Activated CD4-positive, alpha-beta T cell treated with anti-CD3 and anti-CD28 coated beads, Interleukin-2, amount 10 ng/mL, durations not matched to agents 24 days and 14 days (primary cell): ENCODE results near the gene HAS3. TPM values are rescaled to one million over a fixed set of nuclear protein-coding genes. Genes with fewer than 3 reads are reported as not detected.
A peak's percentile ranks its signal among the peaks of the same experiment; 100 is the strongest.

Source experiments
- DNase-seq: peaks from one replicate; pipeline ENCODE4 v3.0.0; 2022
- H3K27ac Mint-ChIP-seq: one replicate; pipeline ENCODE4 v1.8.0; 2022; ENCODE audit warnings: mild to moderate bottlenecking, mixed read lengths
- H3K27me3 Mint-ChIP-seq: one replicate; pipeline ENCODE4 v1.8.0; 2022; ENCODE audit warnings: mixed read lengths
- H3K36me3 Mint-ChIP-seq: one replicate; pipeline ENCODE4 v1.8.0; 2022; ENCODE audit warnings: low read depth, mild to moderate bottlenecking, mixed read lengths
- H3K4me1 Mint-ChIP-seq: one replicate; pipeline ENCODE4 v1.8.0; 2021; ENCODE audit warnings: mixed read lengths
- H3K4me3 Mint-ChIP-seq: one replicate; pipeline ENCODE4 v1.8.0; 2022; ENCODE audit warnings: mild to moderate bottlenecking, moderate library complexity, mixed read lengths
- H3K9me3 Mint-ChIP-seq: one replicate; pipeline ENCODE4 v1.8.0; 2021; ENCODE audit warnings: mixed read lengths
- intact Hi-C: fragments of 100-400 bp; cut with micrococcal nuclease; formaldehyde crosslinking; loops from one replicate; pipeline ENCODE4 v1.15.1; 2023
- total RNA-seq: library from RNA; stranded (reverse); gene quantifications from 2 replicates; pipeline ENCODE4 v1.2.3, GENCODE V29; 2022

Gene HAS3
- total RNA-seq, 1 donor from 2014 or later: 0.56 TPM

- no peaks in the 10 kb centered on the region for H3K27me3 Mint-ChIP-seq
- peaks cover 20% of the 10 kb centered on the region for H3K4me1 Mint-ChIP-seq
- no peak for DNase-seq
- intact Hi-C loops: no loop called here
- H3K9me3 Mint-ChIP-seq: no peaks in the 10 kb centered on the region
- no peak overlapping the region for H3K4me3 Mint-ChIP-seq
- H3K36me3 Mint-ChIP-seq: peaks cover 74% of the 10 kb centered on the region
- H3K27ac Mint-ChIP-seq: no peak overlapping the region
These were observed 54.7 kb downstream of the HAS3 start for GRCh38 chr16:69160192-69160591.

- peak overlapping the region; percentile 91 for H3K27ac Mint-ChIP-seq
- H3K27me3 Mint-ChIP-seq: no peaks in the 10 kb centered on the region
- peaks cover 77% of the 10 kb centered on the region for H3K36me3 Mint-ChIP-seq
- peaks cover 42% of the 10 kb centered on the region for H3K4me1 Mint-ChIP-seq
- no peak for DNase-seq
- intact Hi-C loops: no loop called here
- no peaks in the 10 kb centered on the region for H3K9me3 Mint-ChIP-seq
- H3K4me3 Mint-ChIP-seq: peak overlapping the region; percentile 70
These were observed 60.1 kb downstream of the HAS3 start for GRCh38 chr16:69165584-69165983.

- intact Hi-C loops: loop anchor here (1.0 to 2.0 kb wide), 6 partner anchors 20 to 1076 kb away; partner anchors contain the start of genes CHTF8 and UTP4
- peaks cover 45% of the 10 kb centered on the region for H3K4me1 Mint-ChIP-seq
- peak overlapping the region; percentile 70 for H3K4me3 Mint-ChIP-seq
- H3K36me3 Mint-ChIP-seq: peaks cover 76% of the 10 kb centered on the region
- H3K27ac Mint-ChIP-seq: peak overlapping the region; percentile 91
- H3K9me3 Mint-ChIP-seq: no peaks in the 10 kb centered on the region
- DNase-seq: peak; percentile 83
- no peaks in the 10 kb centered on the region for H3K27me3 Mint-ChIP-seq
These were observed 60.9 kb downstream of the HAS3 start for GRCh38 chr16:69166221-69166833.

- intact Hi-C loops: loop anchor here (1.0 to 2.0 kb wide), 6 partner anchors 19 to 1076 kb away; partner anchors contain the start of genes CHTF8 and UTP4
- Mint-ChIP-seq H3K36me3 (peaks cover 77% of the 10 kb centered on the region), H3K27ac (peak overlapping the region; percentile 91), H3K27me3 (no peaks in the 10 kb centered on the region), H3K4me3 (peak overlapping the region; percentile 70), H3K9me3 (no peaks in the 10 kb centered on the region), H3K4me1 (peaks cover 46% of the 10 kb centered on the region)
- no peak for DNase-seq
These were observed 61.8 kb downstream of the HAS3 start for GRCh38 chr16:69166946-69167930.

Other genes starting within 250 kb of the HAS3 start
- 124 and 138 TPM in 2 replicates for gene CHTF8, start 26.9 kb downstream of the HAS3 start, total RNA-seq
- gene UTP4, start 27.0 kb downstream of the HAS3 start, total RNA-seq: 126 and 131 TPM in 2 replicates
- gene SNTB2, start 81.5 kb downstream of the HAS3 start, total RNA-seq: 21.4 and 23.3 TPM in 2 replicates
- 37.7 and 39.7 TPM in 2 replicates for gene VPS4A, start 205.7 kb downstream of the HAS3 start, total RNA-seq
- gene PDF, start 224.9 kb downstream of the HAS3 start, total RNA-seq: 18.2 and 21.9 TPM in 2 replicates
- 44.1 and 44.6 TPM in 2 replicates for gene COG8, start 233.9 kb downstream of the HAS3 start, total RNA-seq
- gene NIP7, start 234.1 kb downstream of the HAS3 start, total RNA-seq: 81.2 and 84.8 TPM in 2 replicates
- gene TMED6, start 246.1 kb downstream of the HAS3 start, total RNA-seq: 1.6 and 1.7 TPM in 2 replicates